ENCODE measurements around the gene WDR20.
"Not testable (repeated sequence)": the region's sequence is repeated elsewhere in the genome, so short reads cannot be mapped to it uniquely, and the experiment has no call there.

The WDR20 gene

GRCh38 chr14:102171173-102172020 is 31.7 kb downstream of the WDR20 start:
- DNase-seq (ENCODE audit: low read depth, low spot score): no peak

- DNase-seq (ENCODE audit: low read depth, low spot score): not testable (repeated sequence)
Observed at GRCh38 chr14:102172021-102172272, 32.2 kb downstream of the WDR20 start.

GRCh38 chr14:102172721-102173120 is 33.0 kb downstream of the WDR20 start:
- DNase-seq (ENCODE audit: low read depth, low spot score): not testable (repeated sequence)

- DNase-seq (ENCODE audit: low read depth, low spot score): no peak
Observed at GRCh38 chr14:102177161-102177560, 37.5 kb downstream of the WDR20 start.

- DNase-seq (ENCODE audit: low read depth, low spot score): no peak
Observed at GRCh38 chr14:102178806-102179205, 39.1 kb downstream of the WDR20 start.

GRCh38 chr14:102180248-102180998 is 40.7 kb downstream of the WDR20 start:
- no peak for DNase-seq (ENCODE audit: low read depth, low spot score)

- no peak for DNase-seq (ENCODE audit: low read depth, low spot score)
Observed at GRCh38 chr14:102181187-102181586, 41.5 kb downstream of the WDR20 start.

- no peak for DNase-seq (ENCODE audit: low read depth, low spot score)
Observed at GRCh38 chr14:102182190-102182589, 42.5 kb downstream of the WDR20 start.

- no peak for DNase-seq (ENCODE audit: low read depth, low spot score)
Observed at GRCh38 chr14:102182936-102183619, 43.4 kb downstream of the WDR20 start.

GRCh38 chr14:102183886-102184285 is 44.2 kb downstream of the WDR20 start:
- no peak for DNase-seq (ENCODE audit: low read depth, low spot score)

GRCh38 chr14:102184316-102185035 is 44.8 kb downstream of the WDR20 start:
- DNase-seq (ENCODE audit: low read depth, low spot score): no peak

- DNase-seq (ENCODE audit: low read depth, low spot score): no peak
Observed at GRCh38 chr14:102185360-102185759, 45.7 kb downstream of the WDR20 start.

GRCh38 chr14:102187044-102187443 is 47.3 kb downstream of the WDR20 start:
- DNase-seq (ENCODE audit: low read depth, low spot score): peak; percentile 29

- DNase-seq (ENCODE audit: low read depth, low spot score): no peak
Observed at GRCh38 chr14:102187568-102188001, 47.9 kb downstream of the WDR20 start.

- DNase-seq (ENCODE audit: low read depth, low spot score): no peak
Observed at GRCh38 chr14:102188187-102188586, 48.5 kb downstream of the WDR20 start.

- DNase-seq (ENCODE audit: low read depth, low spot score): no peak
Observed at GRCh38 chr14:102189874-102190273, 50.2 kb downstream of the WDR20 start.

GRCh38 chr14:102192840-102193502 is 53.3 kb downstream of the WDR20 start:
- DNase-seq (ENCODE audit: low read depth, low spot score): no peak

GRCh38 chr14:102194856-102195255 is 55.2 kb downstream of the WDR20 start:
- no peak for DNase-seq (ENCODE audit: low read depth, low spot score)

GRCh38 chr14:102195446-102195845 is 55.7 kb downstream of the WDR20 start:
- DNase-seq (ENCODE audit: low read depth, low spot score): no peak

GRCh38 chr14:102196039-102196901 is 56.6 kb downstream of the WDR20 start:
- no peak for DNase-seq (ENCODE audit: low read depth, low spot score)

Data from brain pericyte (primary cell).